OCI-LY7 (cell line): ENCODE data around the gene HAND1. TPM values are rescaled to one million over a fixed set of nuclear protein-coding genes. Genes with fewer than 3 reads are reported as not detected.

Experiments used
- BruUV-seq: library from RNA; stranded (reverse); fragments of 400-500 nt; replicated peaks from 2 replicates; lab custom pipeline; 2021; lab: Mats Ljungman, UMichigan
- CTCF ChIA-PET: fragments of 300-600 bp; sonication (Branson Sonifier 250); formaldehyde crosslinking; loops from one replicate; lab custom pipeline; 2022; ENCODE audit warnings: antibody characterized with exemption; ENCODE audit not compliant: unreplicated experiment; lab: Charles Lee
- POLR2A ChIA-PET: fragments of 300-600 bp; sonication (Branson Sonifier 250); formaldehyde crosslinking; loops from one replicate; lab custom pipeline; 2022; ENCODE audit warnings: antibody characterized with exemption; lab: Charles Lee
- DNase-seq: peaks from one replicate; pipeline ENCODE4 v3.0.0-alpha.2; 2015; ENCODE audit warnings: low spot score
- H2AFZ ChIP-seq: fragments of 200-600 bp; sonication (generic), shearing (Covaris generic); 2 replicates; pipeline ENCODE4 v1.6.1; 2014; ENCODE audit warnings: mild to moderate bottlenecking, antibody characterized with exemption, low read length, moderate library complexity
- H3K27ac ChIP-seq: fragments of 200-600 bp; sonication (generic); 2 replicates; pipeline ENCODE4 v1.5.1; 2014; ENCODE audit warnings: mixed run types, low read depth, mild to moderate bottlenecking, moderate library complexity, low read length, inconsistent platforms; ENCODE audit not compliant: poor library complexity, severe bottlenecking
- H3K36me3 ChIP-seq: fragments of 200-600 bp; sonication (generic); 2 replicates; pipeline ENCODE4 v1.6.1; 2014; ENCODE audit warnings: mild to moderate bottlenecking, antibody characterized with exemption, low read length, moderate library complexity, mixed read lengths; ENCODE audit not compliant: insufficient read depth
- H3K4me1 ChIP-seq: fragments of 200-600 bp; sonication (generic); 2 replicates; pipeline ENCODE4 v1.5.1; 2014; ENCODE audit warnings: mild to moderate bottlenecking, low read length; ENCODE audit not compliant: insufficient read depth, poor library complexity, severe bottlenecking
- H3K4me2 ChIP-seq: fragments of 200-600 bp; sonication (generic); 2 replicates; pipeline ENCODE4 v1.6.1; 2014; ENCODE audit warnings: mild to moderate bottlenecking, low read length
- H3K4me3 ChIP-seq: fragments of 200-600 bp; sonication (generic); 2 replicates; pipeline ENCODE4 v1.5.1; 2014; ENCODE audit warnings: mild to moderate bottlenecking, low read depth, low read length; ENCODE audit not compliant: poor library complexity, severe bottlenecking
- H3K79me2 ChIP-seq: fragments of 200-600 bp; sonication (generic); 2 replicates; pipeline ENCODE4 v1.6.1; 2016; ENCODE audit warnings: low read depth, mild to moderate bottlenecking, low read length, moderate library complexity, mixed read lengths; ENCODE audit not compliant: insufficient read depth
- H3K9me2 ChIP-seq: fragments of 200-600 bp; sonication (generic); 2 replicates; pipeline ENCODE4 v1.6.1; 2016; ENCODE audit warnings: mild to moderate bottlenecking, low read length, mixed read lengths; ENCODE audit not compliant: insufficient read depth
- H3K9me3 ChIP-seq: fragments of 200-600 bp; sonication (generic); 2 replicates; pipeline ENCODE4 v1.6.1; 2014; ENCODE audit warnings: mild to moderate bottlenecking, mixed run types, low read length, mixed read lengths
- H4K20me1 ChIP-seq: fragments of 200-600 bp; sonication (generic); 2 replicates; pipeline ENCODE4 v1.6.1; 2014; ENCODE audit warnings: mild to moderate bottlenecking, antibody characterized with exemption, low read length, moderate library complexity, mixed read lengths; ENCODE audit not compliant: insufficient read depth
- CTCF ChIP-seq: fragments of 200-600 bp; sonication (generic); conservative IDR thresholded peaks from 2 replicates; pipeline ENCODE4 v1.5.1; 2014; ENCODE audit warnings: mild to moderate bottlenecking, antibody characterized with exemption, low read length, moderate library complexity, mixed read lengths
- EZH2phosphoT487 ChIP-seq: fragments of 200-600 bp; sonication (generic); IDR thresholded peaks from 2 replicates; pipeline ENCODE4 v1.6.1; 2018; ENCODE audit warnings: low read depth, borderline replicate concordance, mild to moderate bottlenecking, mixed run types, antibody characterized with exemption, low read length, moderate library complexity, mixed read lengths
- intact Hi-C: fragments of 100-400 bp; cut with micrococcal nuclease; formaldehyde crosslinking; loops from one replicate; pipeline ENCODE4 v1.10.0; 2022; ENCODE audit not compliant: unreplicated experiment
- total RNA-seq, 2 experiments: library from RNA; depleted of rRNA in 1 of 2; stranded (reverse); fragments of >200 nt in 1 of 2; shearing (Covaris generic) in 1 of 2; gene quantifications; 2 replicates each; pipeline ENCODE4 v1.2.3, GENCODE V29; 2014 to 2022

The HAND1 gene
- total RNA-seq, 2 experiments from 2014 or later = not detected

- peak; percentile 91 for TF ChIP-seq CTCF
- no peak for TF ChIP-seq EZH2phosphoT487
- POLR2A ChIA-PET = interaction anchor here (1.0 kb wide), 1 partner anchor 33 kb away, joined by 5 read pairs; no protein-coding TSS in a partner anchor
- no peaks in the 10 kb centered on the region for H3K9me2 ChIP-seq
- H3K4me1 ChIP-seq = no peaks in the 10 kb centered on the region
- H4K20me1 ChIP-seq = no peaks in the 10 kb centered on the region
- peak; percentile 21 for DNase-seq
- H3K79me2 ChIP-seq = no peaks in the 10 kb centered on the region
- no peak overlapping the region for H3K4me2 ChIP-seq
- no TSS peak for BruUV-seq
- no peaks in the 10 kb centered on the region for H3K9me3 ChIP-seq
- intact Hi-C loops = loop anchor here (1.0 kb wide), 1 partner anchor 89 kb away; no protein-coding TSS in a partner anchor
- H2AFZ ChIP-seq = no peak overlapping the region
- no peak overlapping the region for H3K4me3 ChIP-seq
- CTCF ChIA-PET = no interaction called here
- H3K27ac ChIP-seq = no peak overlapping the region
- H3K36me3 ChIP-seq = no peaks in the 10 kb centered on the region
Observed at GRCh38 chr5:154520861-154521453, 42.9 kb upstream of the HAND1 start.

- no TSS peak for BruUV-seq
- Histone ChIP-seq H3K4me2 (no peak overlapping the region), H3K9me2 (no peaks in the 10 kb centered on the region), H2AFZ (no peak overlapping the region), H3K9me3 (no peaks in the 10 kb centered on the region), H3K4me3 (no peak overlapping the region), H4K20me1 (no peaks in the 10 kb centered on the region), H3K4me1 (no peaks in the 10 kb centered on the region), H3K27ac (no peak overlapping the region), H3K36me3 (no peaks in the 10 kb centered on the region), H3K79me2 (no peaks in the 10 kb centered on the region)
- intact Hi-C loops = no loop called here
- CTCF ChIA-PET = no interaction called here
- DNase-seq = no peak
- POLR2A ChIA-PET = no interaction called here
- no peak for TF ChIP-seq EZH2phosphoT487
- TF ChIP-seq CTCF = no peak
Observed at GRCh38 chr5:154519359-154519758, 41.3 kb upstream of the HAND1 start.

- Histone ChIP-seq H3K79me2 (no peaks in the 10 kb centered on the region), H3K36me3 (no peaks in the 10 kb centered on the region), H3K27ac (no peak overlapping the region), H3K9me3 (no peaks in the 10 kb centered on the region), H3K9me2 (no peaks in the 10 kb centered on the region), H4K20me1 (no peaks in the 10 kb centered on the region), H2AFZ (no peak overlapping the region), H3K4me3 (no peak overlapping the region), H3K4me1 (no peaks in the 10 kb centered on the region), H3K4me2 (no peak overlapping the region)
- DNase-seq = no peak
- no TSS peak for BruUV-seq
- ChIA-PET CTCF (no interaction called here), POLR2A (no interaction called here)
- intact Hi-C loops = no loop called here
- TF ChIP-seq CTCF = no peak
Observed at GRCh38 chr5:154518438-154518867, 40.4 kb upstream of the HAND1 start.
